GM23248 (cell line): ENCODE results near the gene MAST3. TPM values are rescaled to one million over a fixed set of nuclear protein-coding genes. Genes with fewer than 3 reads are reported as not detected.

Experiments
- DNase-seq: peaks from one replicate; pipeline ENCODE4 v3.0.0-alpha.2; 2015
- H2AFZ ChIP-seq: fragments of 200-600 bp; sonication (generic); 2 replicates; pipeline ENCODE4 v1.6.1; 2016; ENCODE audit warnings: antibody characterized with exemption
- H3F3A ChIP-seq: fragments of 200-600 bp; sonication (generic); 2 replicates; pipeline ENCODE4 v1.6.1; 2016; ENCODE audit warnings: mild to moderate bottlenecking, antibody characterized with exemption, mixed run types; ENCODE audit not compliant: insufficient read depth
- H3K27ac ChIP-seq: fragments of 200-600 bp; sonication (generic); 2 replicates; pipeline ENCODE4 v1.5.1; 2016; ENCODE audit warnings: mild to moderate bottlenecking
- H3K27me3 ChIP-seq: fragments of 200-600 bp; sonication (generic); replicated peaks from 2 replicates; pipeline ENCODE4 v1.6.1; 2016; ENCODE audit warnings: mild to moderate bottlenecking; ENCODE audit not compliant: insufficient read depth
- H3K36me3 ChIP-seq: fragments of 200-600 bp; sonication (generic); 2 replicates; pipeline ENCODE4 v1.6.1; 2016; ENCODE audit warnings: low read depth, mild to moderate bottlenecking
- H3K4me1 ChIP-seq: fragments of 200-600 bp; sonication (generic); 2 replicates; pipeline ENCODE4 v1.6.1; 2016; ENCODE audit warnings: mild to moderate bottlenecking; ENCODE audit not compliant: insufficient read depth
- H3K4me2 ChIP-seq: fragments of 200-600 bp; sonication (generic); one replicate; pipeline ENCODE4 v1.6.1; 2016; ENCODE audit warnings: mild to moderate bottlenecking; ENCODE audit not compliant: unreplicated experiment
- H3K4me3 ChIP-seq: fragments of 200-600 bp; sonication (generic); 2 replicates; pipeline ENCODE4 v1.5.1; 2016; ENCODE audit warnings: mild to moderate bottlenecking
- H3K79me2 ChIP-seq: fragments of 200-600 bp; sonication (generic); 2 replicates; pipeline ENCODE4 v1.6.1; 2016; ENCODE audit warnings: mild to moderate bottlenecking; ENCODE audit not compliant: insufficient read depth
- H3K9ac ChIP-seq: fragments of 200-600 bp; sonication (generic); 2 replicates; pipeline ENCODE4 v1.6.1; 2016; ENCODE audit warnings: mild to moderate bottlenecking
- H3K9me2 ChIP-seq: fragments of 200-600 bp; sonication (generic); 2 replicates; pipeline ENCODE4 v1.6.1; 2016; ENCODE audit warnings: mixed run types, mild to moderate bottlenecking, moderate library complexity; ENCODE audit not compliant: insufficient read depth
- H3K9me3 ChIP-seq: fragments of 200-600 bp; sonication (generic); one replicate; pipeline ENCODE4 v1.6.1; 2017; ENCODE audit warnings: low read depth
- H4K20me1 ChIP-seq: fragments of 200-600 bp; sonication (generic); 2 replicates; pipeline ENCODE4 v1.6.0; 2016; ENCODE audit not compliant: insufficient read depth
- EZH2 ChIP-seq: fragments of 200-600 bp; sonication (generic); IDR thresholded peaks from 2 replicates; pipeline ENCODE4 v1.6.1; 2018; ENCODE audit warnings: antibody characterized with exemption, mild to moderate bottlenecking; ENCODE audit not compliant: insufficient read depth, poor library complexity, severe bottlenecking
- EZH2phosphoT487 ChIP-seq: fragments of 200-600 bp; sonication (generic); IDR thresholded peaks from 2 replicates; pipeline ENCODE4 v1.6.1; 2018; ENCODE audit warnings: antibody characterized with exemption, moderate library complexity, mild to moderate bottlenecking, low read depth; ENCODE audit not compliant: insufficient read depth
- WGBS, 2 experiments: methylation state at CpG; one replicate each; pipeline ENCODE4 v1.1.6; 2015 to 2017; ENCODE audit warnings: low lambda C conversion rate in 2 of 2, low coverage in 1 of 2; ENCODE audit errors: missing lambda C conversion rate in 2 of 2; 5-methylcytosine and 5-hydroxymethylcytosine counted together
- in situ Hi-C: fragments of 300-500 bp; cut with MboI; formaldehyde crosslinking; loops from 2 replicates; pipeline ENCODE4 v1.15.0; 2020
- polyA plus RNA-seq: library from polyadenylated mRNA; unstranded; fragments of >200 nt; fragmentation: Nextera tagmentation; extraction: Ambion mirVana; gene quantifications from 2 replicates; pipeline ENCODE4 v1.2.1, GENCODE V29; 2016
- total RNA-seq: library from RNA; depleted of rRNA; stranded (reverse); fragments of >200 nt; shearing (Covaris generic); gene quantifications from 2 replicates; pipeline ENCODE4 v1.2.3, GENCODE V29; 2014

Gene MAST3
- total and polyA plus RNA-seq, 2 experiments from 2014 or later, result 3.8 to 5.6 TPM

GRCh38 chr19:18107235-18107634 lies 9.7 kb downstream of the MAST3 start:
- no peak overlapping the region for H3K4me3 ChIP-seq
- H3K79me2 ChIP-seq, result no peaks in the 10 kb centered on the region
- no peak overlapping the region for H3K4me2 ChIP-seq
- no peak overlapping the region for H3K9ac ChIP-seq
- H3K36me3 ChIP-seq, result no peaks in the 10 kb centered on the region
- H4K20me1 ChIP-seq, result no peaks in the 10 kb centered on the region
- no peak overlapping the region for H2AFZ ChIP-seq
- in situ Hi-C loops, result no loop called here
- H3K27ac ChIP-seq, result no peak overlapping the region
- no peaks in the 10 kb centered on the region for H3K27me3 ChIP-seq
- peaks cover 8% of the 10 kb centered on the region for H3K4me1 ChIP-seq
- H3K9me3 ChIP-seq, result no peaks in the 10 kb centered on the region
- 83 to 90% methylated on average over 9 of the region's 9 CpGs for WGBS, 2 experiments
- no peak for TF ChIP-seq EZH2
- no peak for TF ChIP-seq EZH2phosphoT487
- no peak for DNase-seq
- H3F3A ChIP-seq, result no peaks in the 10 kb centered on the region
- H3K9me2 ChIP-seq, result no peaks in the 10 kb centered on the region

- H3K4me1 ChIP-seq, result 0 out of 2 replicates have a peak, but pooled peaks cover 3% of the 10 kb centered on the region
- no peak overlapping the region for H2AFZ ChIP-seq
- H3K4me2 ChIP-seq, result no peak overlapping the region
- 88 to 100% methylated on average over 2 of the region's 2 CpGs for WGBS, 2 experiments
- no peaks in the 10 kb centered on the region for H3K9me2 ChIP-seq
- in situ Hi-C loops, result no loop called here
- no peak overlapping the region for H3K27ac ChIP-seq
- H3K27me3 ChIP-seq, result no peaks in the 10 kb centered on the region
- no peaks in the 10 kb centered on the region for H4K20me1 ChIP-seq
- H3K79me2 ChIP-seq, result no peaks in the 10 kb centered on the region
- no peak overlapping the region for H3K4me3 ChIP-seq
- DNase-seq, result no peak
- no peaks in the 10 kb centered on the region for H3K9me3 ChIP-seq
- TF ChIP-seq EZH2, result no peak
- no peak for TF ChIP-seq EZH2phosphoT487
- no peak overlapping the region for H3K9ac ChIP-seq
- no peaks in the 10 kb centered on the region for H3K36me3 ChIP-seq
- H3F3A ChIP-seq, result no peaks in the 10 kb centered on the region
These were observed 11.3 kb downstream of the MAST3 start for GRCh38 chr19:18108897-18109296.

DNA sequence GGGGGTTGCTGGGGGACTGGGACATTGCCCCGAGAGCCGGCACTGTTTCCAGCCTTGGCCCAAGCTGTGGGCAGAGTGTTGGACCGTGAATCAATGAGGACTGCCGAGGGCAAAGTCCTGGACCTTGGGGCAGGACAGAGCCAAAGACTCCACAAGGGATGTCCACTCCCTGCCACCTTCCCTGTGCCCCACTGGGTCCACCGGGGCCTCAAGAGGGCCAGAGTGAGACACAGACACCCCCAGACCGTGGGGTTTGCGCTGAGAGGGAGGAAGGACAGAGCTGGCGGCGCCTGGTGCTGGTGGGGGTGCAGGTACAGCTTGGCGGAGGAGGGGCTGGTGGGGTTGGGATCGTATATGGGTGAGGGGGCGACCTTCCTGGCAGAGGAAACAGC lies 11.8 kb downstream of the MAST3 start:
- Histone ChIP-seq H3K79me2 (no peaks in the 10 kb centered on the region), H3K4me1 (0 out of 2 replicates have a peak, but pooled peaks cover 3% of the 10 kb centered on the region), H3K9me2 (no peaks in the 10 kb centered on the region), H3K27ac (no peak overlapping the region), H3K9ac (peak overlapping the region; percentile 81), H3K4me3 (peak overlapping the region; percentile 79), H3K27me3 (no peaks in the 10 kb centered on the region), H3K9me3 (no peaks in the 10 kb centered on the region), H2AFZ (peak overlapping the region; percentile 84), H4K20me1 (no peaks in the 10 kb centered on the region), H3F3A (no peaks in the 10 kb centered on the region), H3K4me2 (peak overlapping the region; percentile 71), H3K36me3 (no peaks in the 10 kb centered on the region)
- TF ChIP-seq EZH2phosphoT487, result no peak
- TF ChIP-seq EZH2, result no peak
- 78 to 84% methylated on average over 12 of the region's 12 CpGs for WGBS, 2 experiments
- DNase-seq, result no peak
- in situ Hi-C loops, result no loop called here

GRCh38 chr19:18109733-18110608 lies 12.4 kb downstream of the MAST3 start:
- H3K9me2 ChIP-seq, result no peaks in the 10 kb centered on the region
- no peak overlapping the region for H3K27ac ChIP-seq
- H3K27me3 ChIP-seq, result no peaks in the 10 kb centered on the region
- no peaks in the 10 kb centered on the region for H3K79me2 ChIP-seq
- peak overlapping the region; percentile 81 for H3K9ac ChIP-seq
- DNase-seq, result peak; percentile 56
- no peaks in the 10 kb centered on the region for H3F3A ChIP-seq
- H3K4me2 ChIP-seq, result peak overlapping the region; percentile 71
- H3K4me1 ChIP-seq, result 0 out of 2 replicates have a peak, but pooled peaks cover 3% of the 10 kb centered on the region
- peak overlapping the region; percentile 84 for H2AFZ ChIP-seq
- peak overlapping the region; percentile 79 for H3K4me3 ChIP-seq
- no peaks in the 10 kb centered on the region for H3K36me3 ChIP-seq
- TF ChIP-seq EZH2phosphoT487 (no peak), EZH2 (no peak)
- WGBS, 2 experiments, result 5 to 7% methylated on average over 32 to 82 of the region's 92 CpGs
- H4K20me1 ChIP-seq, result no peaks in the 10 kb centered on the region
- in situ Hi-C loops, result no loop called here
- no peaks in the 10 kb centered on the region for H3K9me3 ChIP-seq
